Measurements from ENCODE around the gene SLF2.

The SLF2 gene

GRCh38 chr10:100998991-100999741, 86.4 kb downstream of the SLF2 start:
- peak; percentile 59 for DNase-seq (ENCODE audit: low read depth in 2 of 2, low spot score in 1 of 2)

- DNase-seq (ENCODE audit: low read depth in 2 of 2, low spot score in 1 of 2): no peak
Observed at GRCh38 chr10:100999742-101000126, 87.0 kb downstream of the SLF2 start, which contains the start of gene LZTS2. Gene LZTS2 (plus strand): TSS chr10:100999808. CDS start chr10:101002539, 2,731 bp downstream.

- no peak for DNase-seq (ENCODE audit: low read depth in 2 of 2, low spot score in 1 of 2)
Observed at GRCh38 chr10:101000127-101000914, 87.6 kb downstream of the SLF2 start.

GRCh38 chr10:101000915-101001658, 88.3 kb downstream of the SLF2 start:
- no peak for DNase-seq (ENCODE audit: low read depth in 2 of 2, low spot score in 1 of 2)

GRCh38 chr10:101001659-101002035, 88.9 kb downstream of the SLF2 start:
- no peak for DNase-seq (ENCODE audit: low read depth in 2 of 2, low spot score in 1 of 2)

- no peak for DNase-seq (ENCODE audit: low read depth in 2 of 2, low spot score in 1 of 2)
Observed at GRCh38 chr10:101002456-101002855, 89.7 kb downstream of the SLF2 start.

- DNase-seq (ENCODE audit: low read depth in 2 of 2, low spot score in 1 of 2): no peak
Observed at GRCh38 chr10:101003639-101004206, 91.0 kb downstream of the SLF2 start.

GRCh38 chr10:101005361-101005760, 92.6 kb downstream of the SLF2 start:
- DNase-seq (ENCODE audit: low read depth in 2 of 2, low spot score in 1 of 2): no peak

- no peak for DNase-seq (ENCODE audit: low read depth in 2 of 2, low spot score in 1 of 2)
Observed at GRCh38 chr10:101005869-101006567, 93.3 kb downstream of the SLF2 start.

- no peak for DNase-seq (ENCODE audit: low read depth in 2 of 2, low spot score in 1 of 2)
Observed at GRCh38 chr10:101006593-101007098, 93.9 kb downstream of the SLF2 start.

- DNase-seq (ENCODE audit: low read depth in 2 of 2, low spot score in 1 of 2): no peak
Observed at GRCh38 chr10:101007099-101007711, 94.4 kb downstream of the SLF2 start.

- DNase-seq (ENCODE audit: low read depth in 2 of 2, low spot score in 1 of 2): no peak
Observed at GRCh38 chr10:101007915-101008822, 95.4 kb downstream of the SLF2 start.

GRCh38 chr10:101008823-101009423, 96.2 kb downstream of the SLF2 start:
- no peak for DNase-seq (ENCODE audit: low read depth in 2 of 2, low spot score in 1 of 2)

GRCh38 chr10:101010329-101010728, 97.6 kb downstream of the SLF2 start:
- DNase-seq (ENCODE audit: low read depth in 2 of 2, low spot score in 1 of 2): no peak

- no peak for DNase-seq (ENCODE audit: low read depth in 2 of 2, low spot score in 1 of 2)
Observed at GRCh38 chr10:101011517-101012423, 99.0 kb downstream of the SLF2 start.

GRCh38 chr10:101012525-101013364, 100.0 kb downstream of the SLF2 start:
- peak in 1 of 2 donors; percentile 61 for DNase-seq (ENCODE audit: low read depth in 2 of 2, low spot score in 1 of 2)

- no peak for DNase-seq (ENCODE audit: low read depth in 2 of 2, low spot score in 1 of 2)
Observed at GRCh38 chr10:101013365-101013825, 100.6 kb downstream of the SLF2 start.

Measured in stimulated activated CD8-positive, alpha-beta memory T cell treated with anti-CD3 and anti-CD28 coated beads, Interleukin-4, amount 100 ng/mL, for 1 hour (primary cell).